SU-DHL-6 (cell line): ENCODE data around the gene STX5.

Experiments
- H2AFZ ChIP-seq: fragments of 200-600 bp; sonication (generic); 2 replicates; pipeline ENCODE4 v1.6.1; 2014; ENCODE audit warnings: low read depth, mild to moderate bottlenecking, moderate library complexity, mixed read lengths, antibody characterized with exemption, low read length; ENCODE audit not compliant: severe bottlenecking
- H3F3A ChIP-seq: fragments of 200-600 bp; shearing (Covaris generic); 2 replicates; pipeline ENCODE4 v1.6.0; 2016; ENCODE audit warnings: antibody characterized with exemption, mild to moderate bottlenecking; ENCODE audit not compliant: insufficient read depth
- H3K27ac ChIP-seq: fragments of 200-600 bp; sonication (generic); 2 replicates; pipeline ENCODE4 v1.5.1; 2016; ENCODE audit warnings: low read depth, mild to moderate bottlenecking, low read length, moderate library complexity, mixed read lengths
- H3K27me3 ChIP-seq: fragments of 200-600 bp; sonication (generic), shearing (Covaris generic); 2 replicates; pipeline ENCODE4 v1.6.0; 2014; ENCODE audit warnings: mild to moderate bottlenecking, low read length
- H3K36me3 ChIP-seq: fragments of 200-600 bp; sonication (generic); 2 replicates; pipeline ENCODE4 v1.6.1; 2014; ENCODE audit warnings: mild to moderate bottlenecking, low read length, mixed read lengths
- H3K4me2 ChIP-seq: fragments of 300-600, 200-600 bp; shearing (Covaris generic), sonication (generic); 2 replicates; pipeline ENCODE4 v1.6.0; 2014; ENCODE audit warnings: low read length, low read depth, mild to moderate bottlenecking; ENCODE audit not compliant: poor library complexity, severe bottlenecking
- H3K4me3 ChIP-seq: fragments of 200-600 bp; sonication (generic); 2 replicates; pipeline ENCODE4 v1.5.1; 2014; ENCODE audit warnings: antibody characterized with exemption, low read length, mild to moderate bottlenecking, mixed read lengths; ENCODE audit not compliant: insufficient read depth, poor library complexity, severe bottlenecking
- H3K79me2 ChIP-seq: fragments of 200-600 bp; sonication (generic); 2 replicates; pipeline ENCODE4 v1.6.1; 2014; ENCODE audit warnings: mild to moderate bottlenecking, low read length, moderate library complexity; ENCODE audit not compliant: insufficient read depth
- H3K9ac ChIP-seq: fragments of 200-600 bp; sonication (generic); 2 replicates; pipeline ENCODE4 v1.7.0; 2014; ENCODE audit warnings: mild to moderate bottlenecking, low read length
- H3K9me2 ChIP-seq: fragments of 200-600 bp; sonication (generic); replicated peaks from 2 replicates; pipeline ENCODE4 v1.6.1; 2014; ENCODE audit warnings: low read length; ENCODE audit not compliant: insufficient read depth
- H3K9me3 ChIP-seq: fragments of 200-600 bp; sonication (generic); 2 replicates; pipeline ENCODE4 v1.6.1; 2014; ENCODE audit warnings: low read length, mixed read lengths; ENCODE audit not compliant: insufficient read depth
- H4K20me1 ChIP-seq: fragments of 200-600 bp; sonication (generic); 2 replicates; pipeline ENCODE4 v1.6.1; 2014; ENCODE audit warnings: low read depth, mild to moderate bottlenecking, antibody characterized with exemption, low read length, moderate library complexity, mixed read lengths
- EZH2phosphoT487 ChIP-seq: fragments of 200-600 bp; sonication (generic), shearing (Covaris generic); conservative IDR thresholded peaks from 2 replicates; pipeline ENCODE4 v1.6.1; 2018; ENCODE audit warnings: mild to moderate bottlenecking, antibody characterized with exemption, low read length, moderate library complexity, mixed read lengths
- TF ChIP-seq, protein P1 (sequence below): fragments of 200-600 bp; sonication (generic); IDR thresholded peaks from one replicate; pipeline ENCODE4 v1.5.1; 2017; ENCODE audit warnings: antibody characterized with exemption, mild to moderate bottlenecking, low read length, moderate library complexity; ENCODE audit not compliant: insufficient read depth, poor library complexity, severe bottlenecking

Gene STX5

DNA sequence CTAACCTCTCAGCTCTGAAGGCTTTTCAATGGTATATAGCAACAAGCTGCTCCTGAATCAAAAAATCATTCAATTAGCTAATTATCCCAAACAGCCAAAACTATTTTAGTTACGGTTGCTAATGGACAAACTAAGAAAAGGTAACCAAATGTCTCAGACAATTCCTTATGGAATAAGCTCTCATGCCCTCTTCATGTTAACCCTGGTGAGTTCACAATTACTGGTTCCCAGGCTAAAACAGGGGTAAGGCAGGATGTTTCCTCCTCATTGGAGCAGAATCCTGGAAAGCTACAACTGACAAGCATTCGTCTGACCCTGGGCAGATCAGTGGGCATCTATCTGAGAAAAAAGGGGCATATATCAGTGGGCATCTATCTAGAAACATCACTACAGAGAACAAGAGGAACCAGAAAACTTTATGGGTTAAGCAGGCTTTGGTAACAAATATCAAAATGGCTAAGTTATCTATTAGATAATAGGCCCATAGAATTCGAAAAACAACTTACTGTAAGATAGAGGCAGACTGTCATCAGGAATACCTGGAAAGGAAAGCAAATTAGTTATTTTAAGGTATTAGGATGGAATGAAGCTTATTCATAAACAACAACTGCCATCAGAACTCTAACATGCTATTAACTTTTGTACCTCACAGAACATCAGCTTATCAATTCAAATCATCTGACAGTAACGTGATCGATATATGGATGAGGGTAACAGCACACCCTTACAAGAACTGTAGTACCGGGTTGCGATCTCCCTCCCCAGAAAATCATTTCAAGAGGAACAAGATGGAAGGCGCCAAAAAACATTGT lies 22.4 kb upstream of the STX5 start:
- Histone ChIP-seq H3K9ac (peak overlapping the region; percentile 99), H3K4me2 (peak overlapping the region; percentile 93), H3K79me2 (peaks cover 53% of the 10 kb centered on the region), H3K9me3 (no peaks in the 10 kb centered on the region), H3F3A (peaks cover 75% of the 10 kb centered on the region), H3K27ac (peak overlapping the region; percentile 88), H3K4me3 (peak overlapping the region; percentile 99), H3K9me2 (no peaks in the 10 kb centered on the region), H4K20me1 (peaks cover 23% of the 10 kb centered on the region), H3K36me3 (peaks cover 39% of the 10 kb centered on the region), H2AFZ (no peak overlapping the region), H3K27me3 (no peaks in the 10 kb centered on the region)
- TF ChIP-seq, protein P1, sequence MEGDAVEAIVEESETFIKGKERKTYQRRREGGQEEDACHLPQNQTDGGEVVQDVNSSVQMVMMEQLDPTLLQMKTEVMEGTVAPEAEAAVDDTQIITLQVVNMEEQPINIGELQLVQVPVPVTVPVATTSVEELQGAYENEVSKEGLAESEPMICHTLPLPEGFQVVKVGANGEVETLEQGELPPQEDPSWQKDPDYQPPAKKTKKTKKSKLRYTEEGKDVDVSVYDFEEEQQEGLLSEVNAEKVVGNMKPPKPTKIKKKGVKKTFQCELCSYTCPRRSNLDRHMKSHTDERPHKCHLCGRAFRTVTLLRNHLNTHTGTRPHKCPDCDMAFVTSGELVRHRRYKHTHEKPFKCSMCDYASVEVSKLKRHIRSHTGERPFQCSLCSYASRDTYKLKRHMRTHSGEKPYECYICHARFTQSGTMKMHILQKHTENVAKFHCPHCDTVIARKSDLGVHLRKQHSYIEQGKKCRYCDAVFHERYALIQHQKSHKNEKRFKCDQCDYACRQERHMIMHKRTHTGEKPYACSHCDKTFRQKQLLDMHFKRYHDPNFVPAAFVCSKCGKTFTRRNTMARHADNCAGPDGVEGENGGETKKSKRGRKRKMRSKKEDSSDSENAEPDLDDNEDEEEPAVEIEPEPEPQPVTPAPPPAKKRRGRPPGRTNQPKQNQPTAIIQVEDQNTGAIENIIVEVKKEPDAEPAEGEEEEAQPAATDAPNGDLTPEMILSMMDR = no peak
- no peak for TF ChIP-seq EZH2phosphoT487

DNA sequence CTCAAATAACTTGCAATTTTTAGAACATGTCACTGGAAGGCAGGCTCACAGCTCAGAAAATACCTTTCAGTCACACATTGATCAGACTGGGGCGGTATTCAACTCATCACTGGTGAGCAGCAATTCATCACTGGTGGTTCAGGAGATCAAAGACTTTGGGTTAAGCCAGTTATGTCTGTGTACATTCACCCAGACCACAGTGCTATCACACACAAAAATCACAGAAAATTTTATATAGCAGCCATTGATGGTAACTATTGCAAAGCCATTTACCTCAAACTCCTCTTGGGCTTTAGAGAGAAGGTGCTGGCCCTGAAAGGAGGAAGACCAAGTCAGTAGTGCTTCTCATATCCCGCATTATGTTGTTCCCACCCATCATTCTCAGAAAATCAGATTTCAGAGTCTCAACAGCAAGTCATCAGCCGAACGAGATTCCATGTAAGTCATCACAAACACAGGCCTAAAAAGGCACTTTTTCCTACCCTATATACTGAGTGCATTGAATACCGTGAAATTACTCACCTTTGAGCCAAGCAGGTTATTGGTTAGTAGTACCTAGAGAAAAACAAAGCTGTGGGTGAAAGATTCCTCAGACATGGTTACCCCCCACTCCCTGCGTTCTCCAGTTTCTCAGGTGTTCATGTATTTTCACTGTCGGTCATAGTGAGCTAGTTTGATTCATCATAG lies 21.6 kb upstream of the STX5 start:
- no peak overlapping the region for H2AFZ ChIP-seq
- peak overlapping the region; percentile 93 for H3K4me2 ChIP-seq
- peaks cover 39% of the 10 kb centered on the region for H3K36me3 ChIP-seq
- H3K27me3 ChIP-seq = no peaks in the 10 kb centered on the region
- H3K9me2 ChIP-seq = no peaks in the 10 kb centered on the region
- H3F3A ChIP-seq = peaks cover 77% of the 10 kb centered on the region
- H3K9me3 ChIP-seq = no peaks in the 10 kb centered on the region
- H4K20me1 ChIP-seq = peaks cover 23% of the 10 kb centered on the region
- no peak for TF ChIP-seq EZH2phosphoT487
- TF ChIP-seq, protein P1 = no peak
- H3K4me3 ChIP-seq = peak overlapping the region; percentile 99
- peak overlapping the region; percentile 99 for H3K9ac ChIP-seq
- H3K27ac ChIP-seq = peak overlapping the region; percentile 88
- peaks cover 49% of the 10 kb centered on the region for H3K79me2 ChIP-seq

DNA sequence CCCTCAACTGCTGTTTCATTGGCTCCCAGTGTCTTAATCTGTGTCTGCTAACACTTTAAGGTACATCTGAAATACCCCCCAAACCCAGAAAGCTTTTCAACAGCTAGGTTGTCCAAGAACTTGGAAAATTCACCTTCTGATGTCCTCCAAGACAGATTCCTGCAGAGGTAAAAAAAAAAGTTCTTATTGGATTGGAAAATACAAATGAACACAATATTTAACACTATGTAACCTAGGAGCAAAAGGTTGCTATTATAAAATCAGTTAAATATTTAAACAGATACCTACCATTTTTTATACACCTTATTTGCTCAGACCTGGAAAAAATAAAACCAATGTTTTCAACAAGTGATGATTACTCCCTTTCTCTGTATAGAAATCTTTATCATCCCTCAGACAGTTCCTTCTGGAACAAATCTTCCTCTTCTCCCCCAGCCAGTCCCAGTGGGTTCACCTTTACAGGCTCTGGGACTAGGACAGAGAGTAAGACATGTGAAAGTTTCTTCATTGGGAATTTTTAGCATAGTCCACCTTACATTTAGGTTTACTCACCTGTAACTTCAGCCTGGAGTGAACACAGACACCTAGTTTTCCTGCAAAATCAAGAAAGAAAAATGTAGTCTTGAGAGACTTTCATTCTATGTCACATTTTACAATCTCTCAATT lies 20.8 kb upstream of the STX5 start:
- Histone ChIP-seq H3K9me2 (no peaks in the 10 kb centered on the region), H2AFZ (no peak overlapping the region), H3K36me3 (peaks cover 39% of the 10 kb centered on the region), H3K79me2 (peaks cover 41% of the 10 kb centered on the region), H3K4me2 (peak overlapping the region; percentile 93), H3K4me3 (no peak overlapping the region), H3K27me3 (no peaks in the 10 kb centered on the region), H3K27ac (peak overlapping the region; percentile 88; the same call in 1 of the 2 replicates), H3K9ac (peak overlapping the region; percentile 99), H3K9me3 (no peaks in the 10 kb centered on the region), H4K20me1 (peaks cover 23% of the 10 kb centered on the region), H3F3A (peaks cover 74% of the 10 kb centered on the region)
- no peak for TF ChIP-seq EZH2phosphoT487
- TF ChIP-seq, protein P1 = no peak
